Breast epithelium (tissue), 3 donors: ENCODE results near the gene SLC44A4.

Source experiments
- POLR2A ChIP-seq: fragments of 450-650 bp; IDR thresholded peaks from one replicate; pipeline ENCODE4 v1.6.1; 2016; ENCODE audit warnings: antibody characterized with exemption, mild to moderate bottlenecking, moderate library complexity
- TF ChIP-seq, protein P1 (sequence below), 3 donors: fragments of 450-650 bp; IDR thresholded peaks; one replicate each; pipeline ENCODE4 v1.5.1; 2016 to 2017; ENCODE audit warnings: antibody characterized with exemption in 3 of 3, mild to moderate bottlenecking in 3 of 3, moderate library complexity in 3 of 3

DNA sequence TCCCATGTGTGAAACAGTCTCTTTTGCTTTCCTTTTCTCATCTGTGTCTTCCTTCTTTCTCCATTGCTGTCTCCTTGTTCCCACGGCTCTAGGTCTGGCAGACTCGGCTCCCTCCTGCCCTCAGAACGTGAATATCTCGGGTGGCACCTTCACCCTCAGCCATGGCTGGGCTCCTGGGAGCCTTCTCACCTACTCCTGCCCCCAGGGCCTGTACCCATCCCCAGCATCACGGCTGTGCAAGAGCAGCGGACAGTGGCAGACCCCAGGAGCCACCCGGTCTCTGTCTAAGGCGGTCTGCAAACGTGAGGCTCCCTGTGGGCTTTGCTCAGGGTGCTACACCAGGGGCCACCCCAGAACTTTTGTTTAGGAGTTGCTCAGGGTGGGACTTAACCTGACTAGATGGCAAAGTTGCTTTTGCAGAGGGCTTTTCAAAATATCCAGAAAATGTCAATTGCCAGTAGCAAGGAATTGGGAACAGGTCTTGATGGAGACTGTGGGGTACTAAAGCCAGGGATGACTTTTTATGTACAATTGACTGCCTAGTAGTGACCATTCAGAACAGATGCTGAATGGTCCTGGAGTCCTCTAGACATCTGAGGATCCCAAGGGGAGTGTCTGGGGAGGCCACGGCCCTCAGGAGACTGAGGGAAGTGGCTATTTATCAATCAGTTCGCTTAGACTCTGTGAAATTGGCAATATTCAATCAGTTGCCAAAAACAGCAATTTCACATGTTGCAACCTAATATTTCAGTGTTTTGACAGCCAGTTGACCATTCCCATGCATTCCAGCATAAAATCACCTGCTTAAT, 49.3 kb upstream of the SLC44A4 start:
- no peak for TF ChIP-seq POLR2A
- TF ChIP-seq, protein P1, sequence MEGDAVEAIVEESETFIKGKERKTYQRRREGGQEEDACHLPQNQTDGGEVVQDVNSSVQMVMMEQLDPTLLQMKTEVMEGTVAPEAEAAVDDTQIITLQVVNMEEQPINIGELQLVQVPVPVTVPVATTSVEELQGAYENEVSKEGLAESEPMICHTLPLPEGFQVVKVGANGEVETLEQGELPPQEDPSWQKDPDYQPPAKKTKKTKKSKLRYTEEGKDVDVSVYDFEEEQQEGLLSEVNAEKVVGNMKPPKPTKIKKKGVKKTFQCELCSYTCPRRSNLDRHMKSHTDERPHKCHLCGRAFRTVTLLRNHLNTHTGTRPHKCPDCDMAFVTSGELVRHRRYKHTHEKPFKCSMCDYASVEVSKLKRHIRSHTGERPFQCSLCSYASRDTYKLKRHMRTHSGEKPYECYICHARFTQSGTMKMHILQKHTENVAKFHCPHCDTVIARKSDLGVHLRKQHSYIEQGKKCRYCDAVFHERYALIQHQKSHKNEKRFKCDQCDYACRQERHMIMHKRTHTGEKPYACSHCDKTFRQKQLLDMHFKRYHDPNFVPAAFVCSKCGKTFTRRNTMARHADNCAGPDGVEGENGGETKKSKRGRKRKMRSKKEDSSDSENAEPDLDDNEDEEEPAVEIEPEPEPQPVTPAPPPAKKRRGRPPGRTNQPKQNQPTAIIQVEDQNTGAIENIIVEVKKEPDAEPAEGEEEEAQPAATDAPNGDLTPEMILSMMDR (IDR thresholded peaks at IDR 0.05), result no peak
